GM21619 (cell line): Measurements from ENCODE around the gene DACT3.
"Not testable (repeated sequence)": the region's sequence is repeated elsewhere in the genome, so short reads cannot be mapped to it uniquely, and the experiment has no call there.

ENCODE experiments used
- ATAC-seq: cut with Tn5 transposase; IDR thresholded peaks from one replicate; pipeline ENCODE4 v1.9.1; 2021; ENCODE audit not compliant: unreplicated experiment

DACT3 gene

DNA sequence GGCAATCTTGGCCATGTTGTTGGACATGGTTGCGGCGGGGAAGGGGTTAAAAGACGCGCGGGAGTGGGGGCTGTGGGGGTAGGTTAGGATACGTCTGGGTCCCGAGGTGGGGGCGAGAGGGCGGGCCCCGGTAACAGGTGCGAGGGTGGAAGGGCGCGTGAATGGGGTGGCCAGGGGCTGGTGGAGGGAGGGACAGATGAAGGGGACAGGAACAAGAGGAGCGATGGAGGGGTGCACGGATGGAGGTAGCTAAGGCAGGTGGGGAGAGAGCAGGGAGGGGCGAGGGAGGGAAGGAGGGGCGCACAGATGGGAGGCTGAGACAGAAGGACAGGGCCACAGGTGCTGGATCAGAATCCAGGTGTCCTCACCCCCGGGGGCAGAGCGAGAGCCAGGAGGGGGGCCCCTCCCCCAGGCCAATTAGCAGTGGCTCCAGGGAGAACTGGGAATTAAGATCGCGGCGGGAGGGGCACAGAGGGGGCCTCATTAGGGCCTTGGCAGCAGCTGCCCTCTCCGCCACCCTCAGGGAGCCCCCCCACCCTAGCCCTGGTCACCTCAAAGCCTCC, 26.2 kb downstream of the DACT3 start:
- ATAC-seq: no peak

GRCh38 chr19:46634045-46634655, 26.8 kb downstream of the DACT3 start:
- no peak for ATAC-seq

GRCh38 chr19:46633130-46633529, 27.9 kb downstream of the DACT3 start:
- ATAC-seq: no peak

- no peak for ATAC-seq
Measured at GRCh38 chr19:46631481-46631880, 29.5 kb downstream of the DACT3 start.

GRCh38 chr19:46630586-46631205, 30.3 kb downstream of the DACT3 start:
- no peak for ATAC-seq

- ATAC-seq: no peak
Measured at GRCh38 chr19:46629546-46630025, 31.4 kb downstream of the DACT3 start.

DNA sequence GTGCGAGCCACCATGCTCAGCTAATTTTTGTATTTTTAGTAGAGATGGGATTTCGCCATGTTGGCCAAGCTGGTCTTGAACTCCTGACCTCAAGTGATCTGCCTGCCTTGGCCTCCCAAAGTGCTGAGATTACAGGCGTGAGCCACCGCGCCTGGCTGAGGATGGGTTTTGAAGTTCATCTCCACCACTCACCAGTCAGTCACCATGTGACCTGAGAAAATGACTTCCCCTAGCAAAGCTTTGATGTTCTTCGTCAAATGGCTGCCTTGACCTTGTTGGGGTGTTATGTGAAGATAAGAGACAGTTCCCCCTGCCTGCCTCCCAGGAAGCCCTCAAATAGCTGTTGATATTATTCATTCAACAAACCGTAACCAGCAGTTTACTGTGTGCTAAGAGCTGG, 32.0 kb downstream of the DACT3 start:
- not testable (repeated sequence) for ATAC-seq

DNA sequence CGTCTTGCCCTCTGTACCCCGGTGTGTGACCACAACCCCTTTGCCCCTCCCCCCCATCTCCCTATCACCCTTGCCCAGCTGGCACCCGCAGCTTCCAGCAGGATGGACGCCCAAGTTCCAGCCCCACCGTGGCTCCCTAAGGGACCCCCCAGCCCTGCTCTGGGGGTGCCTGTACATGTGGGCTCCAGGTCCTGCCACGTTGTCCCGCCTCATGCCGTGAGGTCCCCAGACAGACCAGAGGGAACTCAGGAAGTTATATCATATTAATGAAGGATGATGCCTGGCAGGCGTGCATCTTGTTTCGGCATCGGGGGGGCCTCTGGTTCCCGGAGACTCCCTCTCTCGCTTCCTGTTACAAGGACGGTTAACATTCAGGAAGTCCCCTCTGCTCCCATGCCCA, 34.5 kb downstream of the DACT3 start:
- no peak for ATAC-seq

GRCh38 chr19:46625731-46626130, 35.3 kb downstream of the DACT3 start:
- ATAC-seq: no peak

DNA sequence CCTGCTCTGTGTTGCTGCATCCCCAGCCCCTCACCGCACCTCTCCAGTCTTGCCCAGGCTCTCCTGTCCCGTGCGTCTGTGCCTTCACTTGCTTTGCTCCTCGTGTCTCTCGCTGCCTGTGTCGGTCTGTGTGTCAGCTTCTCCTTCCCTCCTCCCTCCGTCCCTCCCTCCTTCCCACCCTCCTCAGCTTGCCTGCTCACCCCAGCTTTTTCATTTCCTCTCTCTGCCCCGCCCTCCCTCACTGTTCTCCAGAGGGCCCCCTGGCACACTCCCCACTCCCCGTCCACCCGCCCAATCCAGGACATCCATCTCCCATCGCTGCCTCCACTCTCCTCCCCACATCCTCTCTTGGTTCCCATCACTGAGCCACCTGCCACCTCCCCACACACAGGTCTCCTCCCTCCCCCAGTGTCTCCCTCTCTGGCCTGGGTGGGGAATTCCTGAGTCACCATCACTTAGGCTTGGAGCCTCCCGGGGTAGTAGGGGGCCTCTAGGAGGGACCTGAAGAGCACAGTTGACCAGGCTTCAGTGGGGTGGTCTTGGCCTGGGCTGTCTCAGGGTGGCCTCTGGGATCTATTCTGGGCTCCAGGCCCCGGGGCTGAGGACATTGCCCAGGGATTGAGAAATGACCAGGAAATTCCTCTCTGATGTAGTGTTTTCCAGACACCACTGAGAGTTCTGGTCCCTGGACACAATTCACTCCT, 35.9 kb downstream of the DACT3 start, which contains the start of gene PTGIR:
TSS of gene PTGIR (minus strand) at position 132 of the 704 bp plus-strand sequence. CDS start 864 bp downstream, outside the sequence.
- no peak for ATAC-seq

DNA sequence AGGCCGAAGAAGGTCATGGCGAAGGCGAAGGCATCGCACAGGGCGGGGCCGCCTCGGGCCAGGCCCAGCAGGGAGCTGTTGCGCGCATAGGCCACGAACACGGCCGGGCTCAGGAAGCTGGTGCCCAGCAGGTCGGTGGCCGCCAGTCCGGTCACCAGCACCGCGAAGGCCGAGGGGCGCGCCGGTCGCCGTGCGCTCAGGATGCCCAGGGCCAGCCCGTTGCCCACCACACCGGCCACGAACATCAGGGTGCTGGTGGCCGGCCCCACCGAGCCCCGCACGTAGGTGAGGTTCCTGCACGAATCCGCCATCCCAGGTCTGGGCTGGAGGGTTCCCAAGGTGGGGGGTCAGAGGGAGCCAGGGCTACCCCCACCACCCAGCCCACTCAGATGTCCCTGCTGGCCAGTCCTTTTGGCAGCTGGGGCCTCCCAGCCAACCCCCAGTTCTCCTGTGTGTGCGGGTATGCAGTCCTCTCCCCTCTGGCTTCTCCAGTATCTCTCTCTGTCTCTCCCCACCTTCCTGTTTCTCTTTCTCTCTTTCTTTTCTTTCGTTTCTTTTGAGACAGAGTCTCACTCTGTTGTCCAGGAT, 37.0 kb downstream of the DACT3 start:
- no peak for ATAC-seq

DNA sequence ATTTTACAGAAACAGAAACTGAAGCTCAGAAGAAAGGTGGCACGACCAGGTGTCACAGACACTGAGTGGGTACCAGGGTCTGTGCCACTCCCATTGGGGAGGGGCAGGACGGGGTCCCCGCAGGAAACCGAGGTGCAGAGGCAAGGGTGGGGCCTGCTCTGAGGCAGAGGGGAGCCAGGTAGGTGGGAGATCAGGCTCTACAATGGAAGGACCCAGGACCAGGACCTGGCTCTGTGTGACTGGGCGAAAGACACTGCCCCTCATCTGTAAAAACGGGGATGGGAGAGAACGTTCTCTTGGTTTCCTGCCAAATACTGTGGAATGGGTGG, 38.9 kb downstream of the DACT3 start:
- ATAC-seq: no peak

- ATAC-seq: no peak
Measured at GRCh38 chr19:46621191-46622117, 39.5 kb downstream of the DACT3 start.

DNA sequence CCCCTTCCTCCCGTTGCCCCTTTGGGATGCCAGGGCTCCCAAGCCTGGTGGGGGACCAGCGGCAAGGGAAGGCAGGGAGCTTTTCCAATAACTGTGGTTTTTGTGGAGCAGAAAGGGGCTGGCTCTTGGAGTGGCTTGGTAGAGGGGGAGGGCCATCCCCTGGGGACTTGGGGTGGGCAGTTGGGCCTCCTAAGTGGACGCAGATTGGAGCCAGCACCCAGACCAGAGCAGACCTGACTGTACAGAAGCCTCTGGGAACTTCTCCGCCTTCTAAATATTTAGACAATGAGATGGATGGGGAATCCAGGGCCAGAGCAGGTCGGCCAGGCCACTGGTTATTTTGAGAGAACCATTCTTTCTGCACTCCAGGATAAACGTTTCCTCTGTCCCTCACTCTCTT, 40.3 kb downstream of the DACT3 start:
- no peak for ATAC-seq

DNA sequence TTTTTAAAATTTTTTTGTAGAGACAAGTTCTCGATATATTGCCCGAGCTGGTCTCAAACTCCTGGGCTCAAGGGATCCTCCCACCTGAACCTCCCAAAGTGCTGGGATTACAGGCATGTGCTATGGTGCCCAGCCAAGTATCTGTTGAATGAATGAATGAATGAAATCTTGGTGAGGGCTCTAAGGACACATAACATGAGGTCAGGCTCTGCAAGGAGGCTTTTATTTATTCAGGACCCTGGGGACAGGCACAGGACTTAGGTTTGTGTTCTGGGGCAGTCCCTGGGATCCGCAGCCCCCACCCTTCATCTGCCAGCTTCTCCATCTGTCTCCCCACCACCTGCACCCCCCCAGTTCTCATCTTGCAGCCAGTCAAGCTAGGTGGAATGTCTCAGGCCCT, 40.7 kb downstream of the DACT3 start:
- no peak for ATAC-seq

GRCh38 chr19:46618670-46619231, 42.2 kb downstream of the DACT3 start:
- no peak for ATAC-seq

GRCh38 chr19:46617601-46618000, 43.4 kb downstream of the DACT3 start:
- ATAC-seq: no peak

- no peak for ATAC-seq
Measured at GRCh38 chr19:46616631-46617322, 44.2 kb downstream of the DACT3 start.

GRCh38 chr19:46615966-46616365, 45.0 kb downstream of the DACT3 start:
- ATAC-seq: no peak
